ENCODE measurements around the gene FBXO11. TPM values are rescaled to one million over a fixed set of nuclear protein-coding genes. Genes with fewer than 3 reads are reported as not detected.

Gene FBXO11
- total and polyA plus RNA-seq, 12 donors: 21.7 to 61.7 (median 46.6) TPM

DNA sequence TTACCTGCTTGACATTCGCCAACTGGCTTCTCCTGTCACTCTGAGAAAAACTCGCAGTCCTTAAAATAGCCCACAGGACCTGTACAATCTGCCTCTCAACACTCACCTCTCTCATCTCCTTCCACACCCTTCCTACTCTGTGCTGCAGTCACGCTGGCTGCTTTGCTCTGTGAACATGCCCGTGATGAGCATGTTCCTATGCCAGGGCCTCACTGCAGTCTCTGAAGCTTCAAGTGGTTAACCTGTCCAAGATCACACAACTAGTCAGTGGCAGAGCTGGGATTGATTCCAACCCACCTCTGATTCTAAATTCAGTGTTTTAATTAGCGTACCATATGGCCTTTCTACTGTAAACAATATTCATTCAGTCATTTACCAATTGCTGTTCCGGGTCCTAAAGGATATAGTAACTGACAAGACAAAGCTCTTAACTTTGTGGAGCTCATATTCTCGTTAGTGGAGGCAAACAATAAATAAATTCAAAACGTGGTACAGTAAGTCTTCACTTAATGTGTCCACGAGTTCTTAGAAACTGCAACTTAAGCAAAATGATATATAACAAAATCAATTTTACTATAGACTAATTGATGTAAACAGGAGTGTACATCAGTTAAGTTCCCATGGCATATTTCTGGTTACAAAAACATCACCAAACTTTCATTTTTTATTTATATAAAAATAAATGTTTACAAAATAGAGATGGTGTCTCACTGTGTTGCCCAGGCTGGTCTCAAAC lies 38.9 kb upstream of the FBXO11 start:
- Histone ChIP-seq H3K9me3 (replicated peaks in 1 of 3) (no peaks in the 10 kb centered on the region), H3K36me3 (replicated peaks in 1 of 2) (no peaks in the 10 kb centered on the region), H3K27me3 (no peaks in the 10 kb centered on the region), H3K27ac (no peak overlapping the region), H3K4me1 (replicated peaks in 1 of 2) (no peaks in the 10 kb centered on the region), H3K4me3 (no peak overlapping the region)
- 70 to 84% (median 82%) methylated on average over 9 of the region's 9 CpGs for WGBS, 4 donors
- TF ChIP-seq, protein P1, sequence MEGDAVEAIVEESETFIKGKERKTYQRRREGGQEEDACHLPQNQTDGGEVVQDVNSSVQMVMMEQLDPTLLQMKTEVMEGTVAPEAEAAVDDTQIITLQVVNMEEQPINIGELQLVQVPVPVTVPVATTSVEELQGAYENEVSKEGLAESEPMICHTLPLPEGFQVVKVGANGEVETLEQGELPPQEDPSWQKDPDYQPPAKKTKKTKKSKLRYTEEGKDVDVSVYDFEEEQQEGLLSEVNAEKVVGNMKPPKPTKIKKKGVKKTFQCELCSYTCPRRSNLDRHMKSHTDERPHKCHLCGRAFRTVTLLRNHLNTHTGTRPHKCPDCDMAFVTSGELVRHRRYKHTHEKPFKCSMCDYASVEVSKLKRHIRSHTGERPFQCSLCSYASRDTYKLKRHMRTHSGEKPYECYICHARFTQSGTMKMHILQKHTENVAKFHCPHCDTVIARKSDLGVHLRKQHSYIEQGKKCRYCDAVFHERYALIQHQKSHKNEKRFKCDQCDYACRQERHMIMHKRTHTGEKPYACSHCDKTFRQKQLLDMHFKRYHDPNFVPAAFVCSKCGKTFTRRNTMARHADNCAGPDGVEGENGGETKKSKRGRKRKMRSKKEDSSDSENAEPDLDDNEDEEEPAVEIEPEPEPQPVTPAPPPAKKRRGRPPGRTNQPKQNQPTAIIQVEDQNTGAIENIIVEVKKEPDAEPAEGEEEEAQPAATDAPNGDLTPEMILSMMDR (IDR thresholded peaks at IDR 0.05): no peak
- TF ChIP-seq POLR2A (IDR thresholded peaks at IDR 0.05): no peak
- intact Hi-C loops (cut with DNase I): no loop called here
- no peak for DNase-seq

DNA sequence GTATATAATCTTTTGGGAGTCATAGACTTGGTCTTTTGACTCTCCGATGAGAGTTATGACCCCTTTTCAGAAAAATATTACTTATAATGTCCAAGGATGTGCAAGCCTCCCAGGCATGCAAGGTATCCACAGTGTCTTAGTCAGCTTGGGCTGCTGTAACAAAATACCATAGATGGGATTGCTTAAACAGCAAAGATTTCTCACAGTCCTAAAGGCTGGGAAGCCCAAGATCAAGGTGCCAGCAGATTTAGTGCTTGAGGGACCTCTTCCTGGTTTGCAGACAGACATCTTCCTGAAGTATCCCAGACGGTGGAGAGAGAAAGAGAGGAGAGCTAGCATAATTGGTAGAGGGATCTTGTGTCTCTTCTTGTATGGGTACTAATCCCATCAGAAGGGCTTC lies 35.6 kb upstream of the FBXO11 start:
- 52 to 82% (median 65%) methylated on average over 2 of the region's 2 CpGs for WGBS, 4 donors
- no peak overlapping the region for H3K4me3 ChIP-seq
- H3K36me3 ChIP-seq (replicated peaks in 1 of 2): no peaks in the 10 kb centered on the region
- intact Hi-C loops (cut with DNase I): no loop called here
- no peak for DNase-seq
- H3K27ac ChIP-seq: no peak overlapping the region
- no peaks in the 10 kb centered on the region for H3K9me3 ChIP-seq (replicated peaks in 1 of 3)
- H3K4me1 ChIP-seq (replicated peaks in 1 of 2): no peaks in the 10 kb centered on the region
- TF ChIP-seq POLR2A (IDR thresholded peaks at IDR 0.05): no peak
- TF ChIP-seq, protein P1 (IDR thresholded peaks at IDR 0.05): no peak
- no peaks in the 10 kb centered on the region for H3K27me3 ChIP-seq

DNA sequence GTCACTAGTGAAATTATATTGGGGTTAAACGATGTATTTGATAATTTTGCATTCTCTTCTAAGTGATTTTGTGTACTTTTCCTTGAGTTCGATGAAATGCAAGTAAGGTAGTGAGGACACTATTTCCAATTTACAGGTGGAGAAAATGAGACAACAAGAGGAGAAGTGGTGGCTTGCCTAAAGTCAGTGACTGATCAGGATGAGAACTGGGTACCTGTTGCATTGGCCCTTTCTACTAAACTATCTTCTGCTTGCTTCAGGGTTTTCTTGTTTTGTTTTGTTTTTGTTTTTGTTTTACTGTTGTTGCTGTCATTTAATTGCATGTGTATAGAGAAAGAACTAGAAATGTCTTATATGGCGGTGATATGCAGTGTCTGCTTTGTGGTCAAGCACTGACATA lies 31.4 kb upstream of the FBXO11 start:
- 85 to 93% (median 90%) methylated on average over 3 of the region's 3 CpGs for WGBS, 4 donors

DNA sequence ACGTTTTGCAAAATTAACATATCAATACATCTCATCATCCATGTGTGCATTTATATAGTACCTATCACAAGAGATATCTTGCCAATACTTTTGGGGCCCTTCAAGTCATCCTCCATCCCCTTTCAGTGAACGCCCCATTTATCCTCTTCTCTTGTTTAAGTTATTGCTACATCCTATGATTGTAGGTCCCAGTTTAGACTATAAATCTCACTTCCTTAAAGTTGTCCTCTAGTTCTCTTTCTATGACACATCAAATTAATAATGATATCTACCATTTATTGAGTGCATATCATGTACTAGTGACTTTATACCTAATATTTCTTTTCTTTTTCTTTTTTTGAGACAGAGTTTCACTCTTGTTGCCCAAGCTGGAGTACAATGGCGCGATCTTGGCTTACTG lies 28.8 kb upstream of the FBXO11 start:
- DNase-seq: no peak
- H3K27me3 ChIP-seq: no peaks in the 10 kb centered on the region
- intact Hi-C loops (cut with DNase I): loop anchor here in 1 of 2 donors (10.0 kb wide), 1 partner anchor 140 kb away; no protein-coding TSS in a partner anchor
- WGBS, 4 donors: 76 to 82% (median 78%) methylated on average over 4 of the region's 4 CpGs
- TF ChIP-seq, protein P1 (IDR thresholded peaks at IDR 0.05): no peak
- TF ChIP-seq POLR2A (IDR thresholded peaks at IDR 0.05): no peak
- no peak overlapping the region for H3K4me3 ChIP-seq
- no peak overlapping the region for H3K27ac ChIP-seq
- no peaks in the 10 kb centered on the region for H3K4me1 ChIP-seq (replicated peaks in 1 of 2)
- no peaks in the 10 kb centered on the region for H3K36me3 ChIP-seq (replicated peaks in 1 of 2)
- no peaks in the 10 kb centered on the region for H3K9me3 ChIP-seq (replicated peaks in 1 of 3)

More for the DNA sequence above, 31.4 kb upstream of the FBXO11 start:
- no peak overlapping the region for H3K27ac ChIP-seq
- H3K9me3 ChIP-seq (replicated peaks in 1 of 3): no peaks in the 10 kb centered on the region
- H3K27me3 ChIP-seq: no peaks in the 10 kb centered on the region
- no peak for TF ChIP-seq POLR2A (IDR thresholded peaks at IDR 0.05)
- TF ChIP-seq, protein P1 (IDR thresholded peaks at IDR 0.05): no peak
- no peaks in the 10 kb centered on the region for H3K4me1 ChIP-seq (replicated peaks in 1 of 2)
- H3K4me3 ChIP-seq: no peak overlapping the region
- intact Hi-C loops (cut with DNase I): loop anchor here in 1 of 2 donors (10.0 kb wide), 1 partner anchor 137 kb away; no protein-coding TSS in a partner anchor
- no peaks in the 10 kb centered on the region for H3K36me3 ChIP-seq (replicated peaks in 1 of 2)
- DNase-seq: no peak

Measured in adrenal gland (tissue), 12 donors.